Measurements from ENCODE around the gene AP2S1. TPM values are rescaled to one million over a fixed set of nuclear protein-coding genes. Genes with fewer than 3 reads are reported as not detected.
A peak's percentile ranks its signal among the peaks of the same experiment; 100 is the strongest.
"Not testable (repeated sequence)": the region's sequence is repeated elsewhere in the genome, so short reads cannot be mapped to it uniquely, and the experiment has no call there.

Gene AP2S1
- polyA plus RNA-seq, 3 donors from 2014 or later, result 86.8 to 116 (median 90.3) TPM

GRCh38 chr19:46821512-46822409, 28.9 kb downstream of the AP2S1 start:
- Mint-ChIP-seq H3K4me1 (peaks cover 22 to 31% of the 10 kb centered on the region in 2 donors), H3K27me3 (ENCODE audit: low read depth in 3 of 3) (peaks cover 0 to 3% (median 0%) of the 10 kb centered on the region in 3 donors), H3K4me3 (peak overlapping the region in 3 of 5 donors; percentile 17 to 63 (median 44)), H3K27ac (peak overlapping the region; percentile 64 to 87 (median 74)), H3K36me3 (no peaks in the 10 kb centered on the region), H3K9me3 (no peaks in the 10 kb centered on the region)
- DNase-seq, result peak; percentile 39 to 53 (median 41)

- Mint-ChIP-seq H3K4me1 (peaks cover 22 to 27% of the 10 kb centered on the region in 2 donors), H3K9me3 (no peaks in the 10 kb centered on the region), H3K27ac (peak overlapping the region in 1 of 6 donors; percentile 35), H3K27me3 (ENCODE audit: low read depth in 3 of 3) (peaks cover 0 to 3% (median 0%) of the 10 kb centered on the region in 3 donors), H3K4me3 (no peak overlapping the region), H3K36me3 (no peaks in the 10 kb centered on the region)
- no peak for DNase-seq
These were observed 31.8 kb downstream of the AP2S1 start for GRCh38 chr19:46818812-46819211.

- no peaks in the 10 kb centered on the region for H3K9me3 Mint-ChIP-seq
- H3K27me3 Mint-ChIP-seq (ENCODE audit: low read depth in 3 of 3), result peaks cover 0 to 3% (median 2%) of the 10 kb centered on the region in 3 donors
- H3K36me3 Mint-ChIP-seq, result no peaks in the 10 kb centered on the region
- H3K4me3 Mint-ChIP-seq, result no peak overlapping the region
- H3K27ac Mint-ChIP-seq, result no peak overlapping the region
- no peak for DNase-seq
- peaks cover 14% of the 10 kb centered on the region in 2 donors for H3K4me1 Mint-ChIP-seq
These were observed 34.6 kb downstream of the AP2S1 start for GRCh38 chr19:46815833-46816627.

DNA sequence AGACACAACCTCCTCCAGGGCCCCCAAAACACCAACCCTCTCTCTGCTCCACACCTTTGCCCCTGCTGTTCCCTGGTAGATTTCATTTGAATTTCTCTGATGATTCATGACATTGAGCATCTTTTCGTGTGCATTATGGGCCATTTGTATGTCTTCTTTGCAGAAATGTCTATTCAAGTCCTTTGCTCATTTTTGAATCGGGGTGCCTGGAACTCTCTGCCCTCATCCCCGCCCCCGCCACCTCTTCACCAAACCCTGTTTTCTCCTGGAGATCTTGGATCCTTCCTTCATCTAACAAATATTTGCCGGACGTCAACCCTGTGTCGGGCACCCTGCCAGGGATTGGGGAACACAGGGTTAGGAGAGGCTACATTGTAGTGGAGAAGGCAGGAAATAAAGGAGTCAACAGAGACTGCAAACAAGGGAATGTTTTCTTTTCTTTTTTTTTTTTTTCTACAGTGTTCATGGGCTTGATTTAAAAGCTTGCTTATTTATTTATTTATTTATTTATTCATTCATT, 36.7 kb downstream of the AP2S1 start:
- Mint-ChIP-seq H3K9me3 (no peaks in the 10 kb centered on the region), H3K4me3 (no peak overlapping the region), H3K27me3 (ENCODE audit: low read depth in 3 of 3) (peaks cover 0 to 5% (median 3%) of the 10 kb centered on the region in 3 donors), H3K36me3 (no peaks in the 10 kb centered on the region), H3K4me1 (peaks cover 0 to under 1% of the 10 kb centered on the region in 2 donors), H3K27ac (no peak overlapping the region)
- no peak for DNase-seq

GRCh38 chr19:46812977-46813838, 37.4 kb downstream of the AP2S1 start:
- Mint-ChIP-seq H3K4me3 (no peak overlapping the region), H3K9me3 (no peaks in the 10 kb centered on the region), H3K36me3 (no peaks in the 10 kb centered on the region), H3K4me1 (no peaks in the 10 kb centered on the region), H3K27ac (no peak overlapping the region), H3K27me3 (ENCODE audit: low read depth in 3 of 3) (peaks cover 0 to 5% (median 3%) of the 10 kb centered on the region in 3 donors)
- no peak for DNase-seq

GRCh38 chr19:46809534-46810272, 40.9 kb downstream of the AP2S1 start:
- no peaks in the 10 kb centered on the region for H3K36me3 Mint-ChIP-seq
- peaks cover 0 to 5% (median 0%) of the 10 kb centered on the region in 3 donors for H3K27me3 Mint-ChIP-seq (ENCODE audit: low read depth in 3 of 3)
- H3K4me1 Mint-ChIP-seq, result no peaks in the 10 kb centered on the region
- no peak overlapping the region for H3K27ac Mint-ChIP-seq
- H3K4me3 Mint-ChIP-seq, result no peak overlapping the region
- no peaks in the 10 kb centered on the region for H3K9me3 Mint-ChIP-seq
- DNase-seq, result no peak

DNA sequence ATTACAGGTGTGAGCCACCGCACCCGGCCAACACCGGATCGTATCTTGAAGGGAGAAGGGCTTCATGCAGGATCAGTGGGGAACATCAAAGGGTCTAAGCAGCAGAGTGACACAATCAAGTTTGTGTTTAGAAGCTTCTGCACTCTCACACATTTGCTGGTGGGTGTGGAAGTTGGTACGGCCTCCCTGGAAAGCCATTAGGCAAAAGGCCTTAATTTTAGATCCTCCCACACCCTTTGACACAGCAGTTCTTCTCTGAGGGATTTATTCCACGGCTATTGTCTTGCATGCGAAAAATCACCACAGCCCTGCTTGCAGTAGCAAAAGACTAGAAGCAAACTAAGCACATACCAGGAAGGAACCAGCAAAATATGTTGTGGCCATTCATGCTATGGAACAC, 44.0 kb downstream of the AP2S1 start:
- H3K4me1 Mint-ChIP-seq, result no peaks in the 10 kb centered on the region
- no peaks in the 10 kb centered on the region for H3K36me3 Mint-ChIP-seq
- H3K9me3 Mint-ChIP-seq, result no peaks in the 10 kb centered on the region
- H3K27me3 Mint-ChIP-seq (ENCODE audit: low read depth in 3 of 3), result peaks cover 0 to 4% (median 0%) of the 10 kb centered on the region in 3 donors
- no peak for DNase-seq
- H3K4me3 Mint-ChIP-seq, result no peak overlapping the region
- no peak overlapping the region for H3K27ac Mint-ChIP-seq

DNA sequence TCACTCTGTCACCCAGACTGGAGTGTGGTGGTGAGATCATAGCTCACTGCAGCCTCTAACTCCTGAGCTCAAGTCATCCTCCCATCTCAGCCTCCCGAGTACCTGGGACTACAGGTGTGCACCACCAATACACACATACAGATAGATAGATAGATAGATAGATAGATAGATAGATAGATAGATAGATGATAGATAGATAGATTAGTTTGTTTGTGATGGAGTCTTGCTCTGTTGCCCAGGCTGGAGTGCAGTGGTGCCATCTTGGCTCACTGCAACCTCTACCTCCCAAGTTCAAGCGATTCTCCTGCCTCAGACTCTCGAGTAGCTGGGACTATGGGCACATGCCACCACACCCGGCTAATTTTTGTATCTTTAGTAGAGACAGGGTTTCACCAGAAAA, 46.2 kb downstream of the AP2S1 start:
- H3K36me3 Mint-ChIP-seq; DNase-seq; H3K27me3 Mint-ChIP-seq (ENCODE audit: low read depth in 3 of 3); H3K4me3 Mint-ChIP-seq; H3K27ac Mint-ChIP-seq; H3K9me3 Mint-ChIP-seq; H3K4me1 Mint-ChIP-seq: not testable (repeated sequence)

- no peaks in the 10 kb centered on the region for H3K9me3 Mint-ChIP-seq
- H3K4me1 Mint-ChIP-seq, result no peaks in the 10 kb centered on the region
- no peak for DNase-seq
- peaks cover 0 to 3% (median 1%) of the 10 kb centered on the region in 3 donors for H3K27me3 Mint-ChIP-seq (ENCODE audit: low read depth in 3 of 3)
- no peaks in the 10 kb centered on the region for H3K36me3 Mint-ChIP-seq
- H3K4me3 Mint-ChIP-seq, result no peak overlapping the region
- no peak overlapping the region for H3K27ac Mint-ChIP-seq
These were observed 47.1 kb downstream of the AP2S1 start for GRCh38 chr19:46803555-46803954.

- no peak overlapping the region for H3K4me3 Mint-ChIP-seq
- no peak for DNase-seq
- H3K36me3 Mint-ChIP-seq, result no peaks in the 10 kb centered on the region
- no peaks in the 10 kb centered on the region for H3K9me3 Mint-ChIP-seq
- H3K4me1 Mint-ChIP-seq, result no peaks in the 10 kb centered on the region
- H3K27ac Mint-ChIP-seq, result no peak overlapping the region
- H3K27me3 Mint-ChIP-seq (ENCODE audit: low read depth in 3 of 3), result peaks cover 0 to 3% (median 3%) of the 10 kb centered on the region in 3 donors
These were observed 48.5 kb downstream of the AP2S1 start for GRCh38 chr19:46802152-46802551.

GRCh38 chr19:46798713-46799112, 51.9 kb downstream of the AP2S1 start:
- Mint-ChIP-seq H3K27me3 (ENCODE audit: low read depth in 3 of 3) (peaks cover 0 to 6% (median 3%) of the 10 kb centered on the region in 3 donors), H3K4me1 (no peaks in the 10 kb centered on the region), H3K4me3 (no peak overlapping the region), H3K9me3 (no peaks in the 10 kb centered on the region), H3K27ac (peak overlapping the region in 1 of 6 donors; percentile 42), H3K36me3 (no peaks in the 10 kb centered on the region)
- DNase-seq, result no peak

DNA sequence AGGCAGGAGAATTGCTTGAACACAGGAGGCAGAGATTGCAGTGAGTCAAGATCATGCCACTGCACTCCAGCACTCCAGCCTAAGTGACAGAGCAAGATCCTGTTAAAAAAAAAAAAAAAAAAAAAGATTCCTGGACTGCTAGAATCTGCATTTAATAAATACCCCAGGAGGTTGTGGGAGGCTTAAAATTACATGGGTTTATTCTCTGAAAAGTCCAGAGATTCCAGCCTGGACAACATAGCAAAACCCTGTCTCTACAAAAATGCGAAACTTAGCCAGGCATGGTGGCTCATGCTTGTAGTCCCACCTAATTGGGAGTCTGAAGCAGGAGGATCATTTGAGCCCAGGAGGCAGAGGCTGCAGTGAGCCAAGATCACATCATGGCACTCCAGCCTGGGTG, 52.8 kb downstream of the AP2S1 start:
- Mint-ChIP-seq H3K9me3 (no peaks in the 10 kb centered on the region), H3K4me3 (no peak overlapping the region), H3K27ac (no peak overlapping the region), H3K4me1 (no peaks in the 10 kb centered on the region), H3K27me3 (ENCODE audit: low read depth in 3 of 3) (peaks cover 0 to 6% (median 3%) of the 10 kb centered on the region in 3 donors), H3K36me3 (no peaks in the 10 kb centered on the region)
- no peak for DNase-seq
